Neural progenitor cell (in vitro differentiated cells): ENCODE data around the gene EPHB6. TPM values are rescaled to one million over a fixed set of nuclear protein-coding genes. Genes with fewer than 3 reads are reported as not detected.

Experiments
- DNase-seq: peaks from one replicate; pipeline ENCODE4 v3.0.0-alpha.2; 2016; ENCODE audit warnings: low spot score
- H2AFZ ChIP-seq: fragments of 200-600 bp; sonication (generic); replicated peaks from 2 replicates; pipeline ENCODE4 v1.6.1; 2016; ENCODE audit warnings: antibody characterized with exemption
- H3F3A ChIP-seq: fragments of 200-600 bp; sonication (generic); 2 replicates; pipeline ENCODE4 v1.6.1; 2016; ENCODE audit warnings: antibody characterized with exemption, low read depth
- H3K27ac ChIP-seq: fragments of 200-600 bp; sonication (generic); 2 replicates; pipeline ENCODE4 v1.5.1; 2016; ENCODE audit warnings: mild to moderate bottlenecking
- H3K27me3 ChIP-seq: fragments of 200-600 bp; sonication (generic); 2 replicates; pipeline ENCODE4 v1.6.1; 2016; ENCODE audit warnings: mild to moderate bottlenecking, moderate library complexity
- H3K36me3 ChIP-seq: fragments of 200-600 bp; sonication (generic); 2 replicates; pipeline ENCODE4 v1.5.1; 2016
- H3K4me1 ChIP-seq: fragments of 200-600 bp; sonication (generic); 2 replicates; pipeline ENCODE4 v1.6.1; 2016; ENCODE audit warnings: mixed run types
- H3K4me2 ChIP-seq: fragments of 200-600 bp; sonication (generic); 2 replicates; pipeline ENCODE4 v1.6.1; 2016
- H3K4me3 ChIP-seq: fragments of 200-600 bp; sonication (generic); 2 replicates; pipeline ENCODE4 v1.5.1; 2016
- H3K79me2 ChIP-seq: fragments of 200-600 bp; sonication (generic); 2 replicates; pipeline ENCODE4 v1.6.1; 2016; ENCODE audit warnings: low read depth
- H3K9ac ChIP-seq: fragments of 200-600 bp; sonication (generic); 2 replicates; pipeline ENCODE4 v1.6.1; 2016
- H3K9me3 ChIP-seq: fragments of 200-600 bp; sonication (generic); 2 replicates; pipeline ENCODE4 v1.5.1; 2016; ENCODE audit warnings: low read depth
- H4K20me1 ChIP-seq: fragments of 200-600 bp; sonication (generic); 2 replicates; pipeline ENCODE4 v1.6.1; 2016; ENCODE audit warnings: low read depth
- H3K27ac Mint-ChIP-seq: 3 replicates; pipeline ENCODE4 v1.8.0; 2021; ENCODE audit warnings: mixed read lengths
- H3K27me3 Mint-ChIP-seq: 2 replicates; pipeline ENCODE4 v1.8.0; 2022; ENCODE audit warnings: low read depth, mild to moderate bottlenecking, inconsistent platforms, moderate library complexity, mixed read lengths; ENCODE audit not compliant: insufficient read depth
- H3K36me3 Mint-ChIP-seq: 3 replicates; pipeline ENCODE4 v1.8.0; 2021; ENCODE audit warnings: mixed read lengths
- H3K4me1 Mint-ChIP-seq: 3 replicates; pipeline ENCODE4 v1.8.0; 2021; ENCODE audit warnings: mixed read lengths
- H3K4me3 Mint-ChIP-seq: 3 replicates; pipeline ENCODE4 v1.8.0; 2021; ENCODE audit warnings: mild to moderate bottlenecking, moderate library complexity, mixed read lengths
- H3K9me3 Mint-ChIP-seq: 3 replicates; pipeline ENCODE4 v1.8.0; 2020; ENCODE audit warnings: mixed read lengths
- CTCF ChIP-seq: fragments of 200-600 bp; sonication (generic); IDR thresholded peaks from 2 replicates; pipeline ENCODE4 v1.5.1; 2017; ENCODE audit warnings: antibody characterized with exemption, mild to moderate bottlenecking
- EZH2 ChIP-seq: fragments of 200-600 bp; sonication (generic); IDR thresholded peaks from 2 replicates; pipeline ENCODE4 v1.6.1; 2017; ENCODE audit warnings: antibody characterized with exemption, mild to moderate bottlenecking, moderate library complexity
- EZH2phosphoT487 ChIP-seq: fragments of 200-600 bp; sonication (generic); IDR thresholded peaks from 2 replicates; pipeline ENCODE4 v1.6.1; 2017; ENCODE audit warnings: antibody characterized with exemption
- total RNA-seq: library from RNA; depleted of rRNA; stranded (reverse); fragments of >200 nt; gene quantifications from 2 replicates; pipeline ENCODE4 v1.2.3, GENCODE V29; 2015; ENCODE audit warnings: low replicate concordance

The EPHB6 gene
- total RNA-seq, 1 donor from 2014 or later, result 4.8 TPM

- Mint-ChIP-seq H3K4me3 (no peak overlapping the region), H3K27me3 (peaks cover 2% of the 10 kb centered on the region), H3K36me3 (no peaks in the 10 kb centered on the region), H3K27ac (no peak overlapping the region), H3K4me1 (no peaks in the 10 kb centered on the region), H3K9me3 (peaks cover 4% of the 10 kb centered on the region)
- no peak overlapping the region for H3K27ac ChIP-seq
- H3K9me3 ChIP-seq, result peaks cover 10% of the 10 kb centered on the region
- no peaks in the 10 kb centered on the region for H3K36me3 ChIP-seq
- H2AFZ ChIP-seq, result no peak overlapping the region
- TF ChIP-seq CTCF (no peak), EZH2phosphoT487 (no peak), EZH2 (no peak)
- no peaks in the 10 kb centered on the region for H4K20me1 ChIP-seq
- no peaks in the 10 kb centered on the region for H3F3A ChIP-seq
- H3K4me2 ChIP-seq, result no peak overlapping the region
- H3K4me3 ChIP-seq, result no peak overlapping the region
- H3K27me3 ChIP-seq, result no peaks in the 10 kb centered on the region
- H3K79me2 ChIP-seq, result no peaks in the 10 kb centered on the region
- no peaks in the 10 kb centered on the region for H3K4me1 ChIP-seq
- no peak overlapping the region for H3K9ac ChIP-seq
- DNase-seq, result no peak
These were observed 55.2 kb downstream of the EPHB6 start for GRCh38 chr7:142910031-142910433.

GRCh38 chr7:142910481-142910880 is 55.6 kb downstream of the EPHB6 start:
- H3K79me2 ChIP-seq, result no peaks in the 10 kb centered on the region
- H3K4me1 Mint-ChIP-seq, result no peaks in the 10 kb centered on the region
- no peaks in the 10 kb centered on the region for H3F3A ChIP-seq
- no peaks in the 10 kb centered on the region for H3K27me3 ChIP-seq
- no peak overlapping the region for H3K27ac Mint-ChIP-seq
- DNase-seq, result no peak
- H3K9ac ChIP-seq, result no peak overlapping the region
- no peak overlapping the region for H3K4me2 ChIP-seq
- H3K4me3 ChIP-seq, result no peak overlapping the region
- H4K20me1 ChIP-seq, result no peaks in the 10 kb centered on the region
- no peak overlapping the region for H3K27ac ChIP-seq
- H3K27me3 Mint-ChIP-seq, result peaks cover 2% of the 10 kb centered on the region
- TF ChIP-seq EZH2phosphoT487 (no peak), EZH2 (no peak), CTCF (no peak)
- no peaks in the 10 kb centered on the region for H3K4me1 ChIP-seq
- peaks cover 4% of the 10 kb centered on the region for H3K9me3 Mint-ChIP-seq
- H2AFZ ChIP-seq, result no peak overlapping the region
- H3K36me3 ChIP-seq, result no peaks in the 10 kb centered on the region
- H3K4me3 Mint-ChIP-seq, result no peak overlapping the region
- H3K36me3 Mint-ChIP-seq, result no peaks in the 10 kb centered on the region
- peaks cover 5% of the 10 kb centered on the region for H3K9me3 ChIP-seq

- Histone ChIP-seq H2AFZ (no peak overlapping the region), H3K27ac (no peak overlapping the region), H3K4me2 (no peak overlapping the region), H3K4me3 (no peak overlapping the region), H3K9ac (no peak overlapping the region), H4K20me1 (no peaks in the 10 kb centered on the region), H3K27me3 (no peaks in the 10 kb centered on the region), H3K36me3 (no peaks in the 10 kb centered on the region), H3K79me2 (no peaks in the 10 kb centered on the region), H3K4me1 (no peaks in the 10 kb centered on the region), H3K9me3 (no peaks in the 10 kb centered on the region), H3F3A (no peaks in the 10 kb centered on the region)
- Mint-ChIP-seq H3K27me3 (peaks cover 2% of the 10 kb centered on the region), H3K36me3 (no peaks in the 10 kb centered on the region), H3K9me3 (no peaks in the 10 kb centered on the region), H3K27ac (no peak overlapping the region), H3K4me1 (no peaks in the 10 kb centered on the region), H3K4me3 (no peak overlapping the region)
- no peak for TF ChIP-seq CTCF
- no peak for TF ChIP-seq EZH2
- TF ChIP-seq EZH2phosphoT487, result no peak
- no peak for DNase-seq
These were observed 58.2 kb downstream of the EPHB6 start for GRCh38 chr7:142913051-142913450.
